Activated CD8-positive, alpha-beta memory T cell treated with anti-CD3 and anti-CD28 coated beads, Interleukin-2, amount 50 U/mL, for 4 hours (primary cell): ENCODE measurements around the gene GHRL.

Experiments
- DNase-seq: peaks from one replicate; pipeline ENCODE4 v3.0.0-alpha.2; 2020

The GHRL gene

DNA sequence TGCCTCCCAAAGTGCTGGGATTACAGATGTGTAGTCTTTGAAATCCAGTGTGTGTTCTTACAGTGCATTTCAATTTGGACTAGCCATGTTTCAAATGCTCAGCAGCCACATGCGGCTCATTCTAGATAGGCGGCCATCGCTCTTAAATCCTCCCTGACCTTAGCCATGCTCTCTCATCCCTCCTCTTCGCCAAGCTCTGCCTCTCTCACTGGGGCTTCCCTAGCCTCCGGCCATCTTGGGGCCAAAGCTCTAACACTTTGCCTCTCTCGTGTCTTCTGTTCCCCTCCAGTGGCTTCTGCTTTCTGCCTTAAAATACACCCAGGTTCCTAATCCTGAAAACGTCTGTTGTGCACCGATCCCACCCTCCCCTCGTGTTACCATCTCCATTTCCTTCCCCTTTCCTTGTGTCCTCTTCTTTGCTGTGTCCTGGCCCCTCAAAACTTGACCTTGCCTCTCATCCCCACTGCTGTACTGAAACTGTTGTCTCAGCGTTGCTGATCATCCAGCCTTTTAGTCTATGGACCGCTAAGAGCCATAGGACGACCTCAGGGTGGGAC lies 1.4 kb upstream of the GHRL start:
- DNase-seq: no peak

DNA sequence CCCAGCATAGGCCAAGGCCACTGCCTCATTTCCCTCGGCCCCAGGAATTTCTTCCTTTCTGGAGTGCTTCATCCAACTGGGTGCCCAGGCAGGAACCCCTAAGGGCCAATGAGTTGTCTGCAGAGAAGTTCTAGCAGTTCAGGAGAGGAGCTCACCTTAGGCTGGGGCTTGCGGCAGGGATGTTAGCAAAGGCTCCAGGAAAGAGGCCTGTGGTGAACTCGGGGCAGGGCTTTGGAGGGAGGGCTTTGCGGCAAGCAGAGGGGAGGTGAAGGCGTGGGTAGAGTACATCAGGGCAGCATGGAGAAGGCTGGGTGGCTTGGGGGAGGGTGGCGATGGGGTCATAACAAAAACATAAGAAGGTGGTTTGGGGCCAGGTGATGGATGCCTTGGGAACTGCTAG lies 1.1 kb downstream of the GHRL start:
- DNase-seq: no peak

DNA sequence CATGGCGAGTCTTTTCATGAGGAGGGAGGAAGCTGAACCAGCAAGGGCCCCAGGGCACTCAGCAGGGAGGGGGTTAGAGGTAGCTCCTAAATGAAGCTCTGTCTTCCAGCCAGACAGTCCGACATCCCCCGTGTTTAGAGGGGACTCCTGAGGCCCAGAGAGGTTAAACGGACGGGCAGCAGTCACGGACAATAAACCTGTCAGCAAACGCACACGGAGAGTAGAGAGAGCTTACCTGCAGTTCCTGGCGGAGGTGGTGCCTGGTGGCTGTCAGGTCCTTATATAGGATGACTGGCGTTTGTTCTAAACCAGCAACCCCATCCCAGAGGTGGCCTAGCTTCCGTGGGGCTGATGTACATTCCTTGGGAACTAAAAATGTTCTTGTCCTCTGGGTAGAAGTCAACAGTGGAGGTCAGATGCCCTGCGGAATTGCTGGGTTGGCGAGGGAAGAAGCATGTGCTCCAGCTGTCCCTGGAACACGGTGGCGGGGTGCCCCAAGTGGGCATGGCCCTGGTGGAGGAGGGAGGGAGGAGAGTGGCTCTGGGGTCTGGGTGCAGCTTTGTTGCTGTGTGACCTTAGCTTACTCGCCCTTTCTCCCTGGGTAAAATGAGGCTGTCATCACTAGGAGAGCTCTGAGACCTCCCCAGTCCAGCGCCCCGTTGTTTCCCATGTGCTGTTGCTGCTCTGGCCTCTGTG lies 2.1 kb downstream of the GHRL start:
- DNase-seq: no peak

DNA sequence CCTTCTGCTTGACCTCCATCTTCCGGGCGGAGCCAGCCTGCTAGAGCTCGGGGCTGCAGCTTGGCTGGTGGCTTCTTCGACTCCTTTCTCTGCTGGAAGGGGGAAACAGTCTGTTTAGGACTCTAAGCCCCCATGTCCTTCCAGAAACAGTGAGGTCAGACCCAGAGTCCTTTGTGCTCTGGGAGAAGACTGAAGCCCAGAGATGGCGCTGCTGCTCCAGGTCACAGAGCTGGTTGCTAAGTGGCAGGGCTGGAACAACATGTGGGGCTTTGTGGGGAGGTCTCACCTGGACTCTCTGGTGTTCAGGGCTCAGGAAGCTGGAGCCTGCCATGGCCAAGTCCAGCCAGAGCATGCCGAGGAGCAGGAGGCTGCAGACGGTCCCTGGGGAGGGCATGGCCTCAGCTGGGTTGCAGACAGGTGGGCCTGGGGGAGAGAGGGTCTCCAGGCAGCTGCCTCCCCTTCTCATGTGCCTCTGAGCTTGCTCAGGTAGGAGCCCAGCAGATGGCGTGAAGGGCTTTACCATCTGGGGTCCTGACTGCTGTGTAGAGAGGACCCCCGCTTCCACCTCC lies 2.9 kb downstream of the GHRL start:
- no peak for DNase-seq

DNA sequence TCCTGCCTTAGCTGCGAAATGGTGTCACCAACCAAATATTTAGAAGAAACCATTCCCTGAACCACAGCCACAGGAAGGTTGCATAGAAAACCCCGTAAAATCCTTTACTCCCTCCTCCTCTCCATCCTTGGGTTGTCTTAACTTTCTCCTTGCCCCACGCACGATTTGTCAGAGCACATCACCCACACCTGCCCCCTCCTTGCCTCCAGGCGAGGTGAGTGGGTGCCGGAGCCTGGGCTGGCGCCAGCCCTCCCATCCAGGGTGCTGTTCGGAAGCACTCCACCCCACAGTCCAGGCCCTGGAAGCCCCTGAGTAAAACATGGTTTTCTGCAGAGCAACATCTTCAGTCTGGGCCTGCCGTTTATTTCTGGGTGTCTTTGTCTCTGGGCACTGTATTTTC lies 3.7 kb downstream of the GHRL start:
- no peak for DNase-seq

DNA sequence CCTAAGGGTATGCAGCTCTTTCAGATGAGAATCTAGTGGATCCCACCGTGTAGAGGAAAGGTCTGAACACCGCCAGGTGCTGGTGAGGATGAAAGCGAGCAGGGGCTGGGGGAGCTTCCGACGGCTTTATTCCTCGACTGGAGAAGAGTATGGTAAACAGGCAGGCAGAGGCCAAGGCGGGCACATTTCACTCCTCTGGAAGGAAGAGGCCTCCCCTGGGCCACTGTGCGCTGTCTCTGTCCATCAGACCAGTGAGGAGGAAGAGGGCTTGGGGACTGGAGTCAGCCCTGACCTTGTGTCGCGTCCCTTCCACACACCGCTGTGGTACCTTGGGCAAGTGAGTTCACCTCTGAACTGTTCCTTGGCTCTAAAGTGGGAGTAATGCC lies 4.2 kb downstream of the GHRL start:
- no peak for DNase-seq

DNA sequence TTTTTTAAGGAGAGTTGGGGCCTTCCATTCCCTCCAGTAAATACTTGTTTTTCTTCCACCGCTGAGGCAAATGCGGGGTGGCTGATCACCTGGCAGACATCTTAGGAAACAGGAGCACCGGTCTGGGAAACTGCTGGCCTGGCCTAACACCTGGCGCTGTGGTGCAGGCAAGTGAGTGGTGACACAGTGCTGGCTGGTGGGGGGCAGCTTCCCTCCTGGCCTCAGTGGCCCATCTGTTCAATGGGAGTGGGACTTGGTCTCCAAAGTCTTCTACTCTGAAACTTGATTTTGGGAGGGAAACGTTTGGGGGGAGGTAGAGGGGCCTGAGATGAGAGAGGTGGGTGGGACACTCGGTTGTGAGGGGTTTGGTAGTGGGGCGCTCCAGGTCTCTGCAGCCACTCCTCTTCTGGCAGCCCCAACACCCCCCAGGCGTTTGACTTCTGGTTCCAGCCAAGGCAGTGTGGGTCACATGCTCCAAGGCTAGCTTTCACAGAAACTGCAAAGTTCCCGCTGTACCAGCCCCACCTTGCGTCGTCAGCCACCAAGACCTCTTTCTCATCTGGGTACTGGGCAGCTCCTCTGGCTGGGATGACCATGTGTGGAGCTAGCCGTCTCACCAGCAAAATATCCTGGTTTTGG lies 4.7 kb downstream of the GHRL start:
- DNase-seq: no peak

DNA sequence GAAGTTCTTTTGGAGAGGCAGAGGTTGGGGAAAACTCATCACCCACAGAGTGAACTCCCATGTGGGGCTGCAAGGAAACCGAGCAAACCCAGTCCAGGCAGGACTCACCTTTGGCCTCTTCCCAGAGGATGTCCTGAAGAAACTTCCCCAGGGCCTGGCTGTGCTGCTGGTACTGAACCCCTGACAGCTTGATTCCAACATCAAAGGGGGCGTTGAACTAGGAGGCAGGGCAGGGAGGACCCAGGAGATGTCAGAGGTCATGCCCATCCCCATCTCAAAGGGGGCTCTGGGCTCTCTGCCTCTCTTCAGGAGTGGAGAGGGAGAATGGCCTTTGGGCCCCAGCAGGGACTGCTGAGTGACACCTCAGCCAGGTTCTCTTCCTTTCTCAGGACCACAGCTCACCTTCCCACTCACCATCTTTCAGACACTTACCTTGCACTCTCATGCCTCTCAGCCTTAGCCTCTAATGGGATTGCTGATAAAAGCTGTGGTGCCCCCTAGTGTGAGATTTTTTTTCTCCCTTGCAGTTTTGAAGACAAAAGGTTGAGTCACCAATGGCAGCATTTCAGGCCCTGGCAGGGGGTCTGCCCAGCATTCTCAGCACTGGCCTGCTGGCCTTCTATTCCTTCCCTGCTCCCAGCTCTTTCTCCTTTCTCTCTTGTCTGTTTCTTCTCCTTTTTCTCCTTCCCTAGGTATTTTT lies 6.0 kb downstream of the GHRL start:
- no peak for DNase-seq

DNA sequence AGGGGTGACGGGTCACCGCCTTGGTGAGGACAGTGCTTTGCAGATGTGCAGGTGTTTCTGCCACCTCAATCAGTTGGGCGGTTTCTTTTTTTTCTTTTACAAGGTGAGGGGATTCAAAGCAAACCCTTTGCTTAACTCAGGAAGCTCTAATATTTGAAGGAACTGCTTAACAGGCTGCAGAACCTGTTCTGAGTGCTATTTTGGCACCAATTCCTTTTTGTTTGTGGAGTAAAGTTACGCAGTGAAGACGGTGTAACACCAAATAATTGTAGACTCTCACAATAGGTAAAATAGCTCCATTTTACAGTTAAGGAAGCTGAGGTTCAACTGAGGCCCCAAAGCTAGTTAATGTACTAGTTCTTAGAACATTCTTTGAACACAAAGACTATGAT lies 6.6 kb downstream of the GHRL start:
- DNase-seq: no peak

DNA sequence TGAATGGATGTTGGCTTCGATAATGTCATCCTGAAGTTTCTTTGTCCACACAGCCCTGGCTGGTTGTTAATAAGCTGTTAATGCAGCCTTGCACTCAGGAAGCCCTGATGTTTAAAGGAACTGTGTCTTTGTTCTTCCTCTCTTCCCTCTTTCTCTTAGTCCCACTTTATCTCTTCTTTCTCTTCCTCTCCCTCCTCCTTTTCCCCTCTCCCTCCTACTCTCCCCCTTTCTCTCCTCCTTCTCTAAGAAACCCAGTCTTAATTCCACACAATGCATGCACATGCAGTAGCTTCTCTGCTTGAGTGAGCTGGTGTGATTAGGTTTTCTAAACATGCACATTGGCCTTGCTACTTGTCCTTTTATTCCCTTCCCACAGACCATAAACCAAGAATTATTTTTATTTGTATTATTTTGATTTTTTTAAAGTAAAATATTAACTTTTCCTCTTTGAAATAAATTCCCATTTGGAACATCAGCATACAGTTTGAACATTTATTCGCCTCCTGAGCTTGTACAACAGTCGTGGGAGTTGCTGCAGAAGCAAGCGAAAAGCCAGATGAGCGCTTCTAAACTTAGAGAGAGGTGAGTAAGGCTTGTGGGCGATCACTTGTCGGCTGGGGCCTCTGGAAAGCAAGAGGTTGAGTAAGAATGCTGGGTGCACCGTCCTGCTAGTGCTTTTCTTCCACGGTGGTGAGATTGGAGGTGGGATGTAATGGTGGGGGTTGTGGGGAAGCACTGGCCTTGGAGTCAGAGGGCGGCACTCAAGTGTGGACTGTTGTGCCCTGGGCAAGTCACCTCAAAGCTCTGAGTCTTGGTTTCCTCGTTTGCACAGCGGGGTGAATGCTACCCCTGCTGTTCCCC lies 7.2 kb downstream of the GHRL start:
- no peak for DNase-seq

DNA sequence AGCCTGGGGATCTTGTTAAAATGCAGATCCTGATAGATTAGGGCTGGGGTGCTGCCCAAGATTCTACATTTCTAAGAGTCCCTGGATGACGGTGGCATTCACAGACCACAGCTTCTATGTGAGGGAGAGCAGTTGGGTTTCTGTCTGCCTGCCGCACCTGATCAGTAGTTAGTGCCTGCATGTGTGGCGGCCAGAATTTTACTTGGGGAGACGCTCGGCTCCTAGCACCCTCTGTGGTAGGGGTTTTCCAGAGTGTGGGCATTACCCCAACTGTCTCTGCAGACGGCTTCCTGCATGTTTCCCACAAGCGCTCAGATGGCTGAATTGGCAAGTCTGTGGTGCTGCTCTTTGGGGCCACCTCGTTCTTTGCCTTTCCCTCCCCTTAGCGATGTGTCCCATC lies 8.3 kb downstream of the GHRL start:
- DNase-seq: peak; percentile 30

DNA sequence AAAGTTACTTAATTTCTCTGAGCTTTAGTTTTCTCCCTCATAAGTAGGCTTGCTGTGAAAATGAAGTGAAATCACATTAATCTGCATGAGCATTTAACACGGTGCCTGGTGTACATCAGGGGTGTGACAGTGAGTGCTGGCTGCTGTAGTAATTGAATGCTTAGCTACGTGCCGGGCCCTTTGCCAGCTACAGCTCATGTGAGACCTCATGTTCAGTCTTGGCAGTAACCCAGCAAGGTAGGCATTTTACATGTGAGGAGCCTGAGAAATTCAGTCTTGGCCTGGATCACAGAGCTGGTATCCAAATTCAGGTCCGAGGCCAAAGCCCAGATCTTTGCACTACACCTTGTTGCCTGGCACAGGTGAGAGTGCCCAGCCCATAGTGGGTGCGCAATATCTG lies 9.1 kb downstream of the GHRL start:
- DNase-seq: no peak

DNA sequence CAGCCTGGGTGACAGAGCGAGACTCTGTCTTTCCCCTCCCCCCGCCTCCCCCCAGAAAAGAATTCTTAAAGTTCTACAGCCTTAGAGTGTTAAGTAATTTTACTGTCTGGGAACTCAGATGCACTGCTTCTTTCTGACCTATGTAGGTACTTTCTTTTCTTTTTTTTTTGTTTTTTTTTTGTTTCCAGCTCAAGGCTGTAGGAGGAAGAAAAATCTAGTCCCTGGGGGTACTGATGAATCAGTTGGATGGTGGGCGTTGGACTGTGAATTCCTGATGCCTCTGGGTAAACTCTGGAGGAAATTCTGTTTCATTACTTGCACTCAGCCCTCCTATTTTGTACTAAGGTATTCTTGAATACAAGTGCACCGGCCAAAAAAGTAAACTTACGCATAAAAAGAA lies 10.8 kb downstream of the GHRL start:
- no peak for DNase-seq

DNA sequence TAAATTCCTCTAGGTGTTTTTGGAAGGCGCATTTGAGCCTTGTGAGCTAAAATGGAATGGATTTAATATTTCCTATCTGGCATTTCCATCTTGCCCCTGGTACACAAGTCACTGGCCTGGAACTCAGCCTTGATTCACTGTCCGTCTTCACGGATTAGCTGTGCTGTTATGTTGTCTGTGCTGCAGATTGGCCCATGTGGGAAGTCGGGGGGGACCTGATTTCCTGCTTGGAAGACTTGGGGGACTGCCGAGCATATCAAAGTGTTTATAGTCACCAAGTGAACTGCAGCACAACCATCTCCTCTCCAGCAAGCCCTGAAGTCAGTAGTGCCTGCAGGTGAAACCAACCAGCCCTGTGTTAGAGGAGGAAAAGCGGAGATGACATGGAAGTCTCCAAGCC lies 12.2 kb downstream of the GHRL start:
- DNase-seq: no peak

DNA sequence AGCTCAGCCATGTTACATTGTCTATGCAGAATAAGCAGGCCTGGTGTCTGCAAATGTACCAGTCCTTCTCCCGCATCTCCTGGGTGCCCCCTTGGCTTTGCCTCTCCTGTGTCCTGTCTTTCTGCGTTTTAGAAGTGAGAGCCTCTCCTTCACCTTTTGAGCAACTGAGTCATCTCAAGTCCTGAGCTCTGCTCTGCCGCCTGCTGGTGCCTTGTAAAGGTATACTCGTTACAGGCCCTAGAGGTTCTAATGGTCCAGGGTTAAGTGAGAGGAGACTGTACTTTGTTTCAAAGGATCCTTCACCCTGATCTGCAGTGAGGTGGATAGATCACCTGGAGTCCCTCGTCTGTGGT lies 12.6 kb downstream of the GHRL start:
- no peak for DNase-seq

DNA sequence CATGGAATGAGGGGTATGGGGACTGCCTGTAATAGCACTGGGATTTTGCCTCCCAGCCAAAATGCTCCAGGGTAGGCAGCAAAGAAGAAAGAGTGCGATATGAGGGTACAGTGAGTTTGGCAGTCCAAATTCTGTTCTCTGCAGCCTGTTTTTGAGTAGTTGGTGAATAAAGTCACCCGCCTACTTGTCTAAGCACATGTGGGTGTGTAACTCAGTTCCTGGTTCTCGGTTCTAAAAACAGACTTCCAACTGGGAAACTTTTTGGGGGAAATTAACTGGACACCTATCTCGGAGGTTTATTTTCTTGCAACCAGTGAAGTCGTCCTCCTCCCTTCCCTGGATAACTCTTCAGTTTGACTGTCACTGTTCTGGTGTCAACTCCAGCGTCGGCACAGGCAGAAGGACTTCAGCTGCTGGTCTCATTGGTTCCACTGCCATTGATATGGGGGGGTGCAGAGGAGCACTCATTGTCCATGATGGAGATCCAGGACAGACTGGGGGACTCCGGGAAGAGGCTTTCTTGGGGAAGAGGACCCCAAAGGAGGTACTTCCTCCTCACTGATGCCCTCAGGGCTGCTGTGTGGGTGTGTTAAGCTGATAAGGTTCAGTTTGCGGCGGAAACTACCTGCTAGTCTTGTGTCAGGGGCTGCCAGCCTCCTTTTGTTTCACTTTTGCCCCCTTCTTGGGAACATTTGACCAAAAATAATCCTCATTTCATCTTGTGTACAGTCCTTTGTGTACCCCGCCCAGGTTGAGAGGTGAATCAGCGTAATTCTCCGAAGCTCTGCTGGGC lies 13.2 kb downstream of the GHRL start:
- no peak for DNase-seq

DNA sequence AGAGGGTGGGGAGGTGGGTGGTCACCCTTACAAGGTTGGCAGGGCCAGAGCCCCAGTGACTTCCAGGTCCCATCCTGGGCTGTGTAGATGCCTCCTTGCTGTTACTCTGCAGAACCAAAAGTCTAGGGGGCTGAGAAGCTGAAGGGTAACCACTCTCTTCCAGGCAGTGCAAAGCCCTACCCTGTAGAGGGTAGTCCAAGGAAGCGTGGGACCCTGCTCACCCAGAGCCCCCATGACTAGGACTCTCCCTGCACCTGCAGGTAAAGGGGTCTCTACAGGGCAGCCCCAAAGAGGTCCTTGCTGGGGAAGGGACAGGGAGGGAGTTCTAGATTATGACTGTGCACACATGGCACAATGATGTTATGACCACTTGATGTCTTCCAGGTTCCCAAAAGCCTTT lies 14.2 kb downstream of the GHRL start:
- no peak for DNase-seq

DNA sequence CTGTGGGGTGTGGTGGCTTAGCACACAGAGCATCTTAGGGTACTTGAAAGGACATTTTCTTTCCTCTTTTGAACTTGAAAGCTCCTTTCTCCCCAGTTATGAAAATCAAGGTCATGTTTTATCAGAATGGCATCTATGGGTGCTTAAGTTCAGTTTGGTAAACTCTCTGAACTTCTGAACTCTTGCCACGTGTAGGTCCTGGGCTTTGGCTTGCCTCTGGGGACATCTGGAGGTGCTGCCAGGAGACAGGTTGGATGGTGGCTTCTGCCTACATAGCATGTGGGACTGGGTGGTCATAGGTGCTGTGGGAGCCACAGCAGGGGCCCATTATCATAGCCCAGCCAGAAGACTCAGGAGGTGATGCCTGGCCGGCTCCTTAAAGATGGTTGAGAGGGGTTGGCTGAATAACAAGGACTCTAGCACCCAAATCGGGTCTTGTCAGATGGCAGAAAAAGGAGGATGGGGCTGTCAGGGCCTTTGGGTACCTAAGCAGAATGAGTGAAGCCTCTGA lies 15.6 kb downstream of the GHRL start:
- no peak for DNase-seq

DNA sequence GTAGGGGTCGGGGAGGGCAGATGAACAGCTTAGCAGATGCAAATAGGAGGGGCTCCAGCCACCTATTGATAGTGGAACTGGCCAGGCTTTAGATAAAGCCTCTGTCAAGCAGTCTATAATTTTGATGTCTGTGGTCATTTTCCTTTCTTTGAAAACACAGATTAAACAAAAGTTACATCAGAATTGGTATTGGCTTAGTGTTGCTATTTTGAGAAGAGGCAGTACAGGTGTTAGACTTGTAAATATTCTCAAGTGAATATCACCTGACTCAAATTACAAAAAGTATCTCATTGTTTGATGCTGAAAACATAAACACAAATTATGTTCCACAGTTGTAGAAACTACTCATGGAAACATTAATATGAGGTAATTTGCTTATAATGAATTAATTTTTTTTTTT lies 18.1 kb downstream of the GHRL start:
- DNase-seq: no peak

DNA sequence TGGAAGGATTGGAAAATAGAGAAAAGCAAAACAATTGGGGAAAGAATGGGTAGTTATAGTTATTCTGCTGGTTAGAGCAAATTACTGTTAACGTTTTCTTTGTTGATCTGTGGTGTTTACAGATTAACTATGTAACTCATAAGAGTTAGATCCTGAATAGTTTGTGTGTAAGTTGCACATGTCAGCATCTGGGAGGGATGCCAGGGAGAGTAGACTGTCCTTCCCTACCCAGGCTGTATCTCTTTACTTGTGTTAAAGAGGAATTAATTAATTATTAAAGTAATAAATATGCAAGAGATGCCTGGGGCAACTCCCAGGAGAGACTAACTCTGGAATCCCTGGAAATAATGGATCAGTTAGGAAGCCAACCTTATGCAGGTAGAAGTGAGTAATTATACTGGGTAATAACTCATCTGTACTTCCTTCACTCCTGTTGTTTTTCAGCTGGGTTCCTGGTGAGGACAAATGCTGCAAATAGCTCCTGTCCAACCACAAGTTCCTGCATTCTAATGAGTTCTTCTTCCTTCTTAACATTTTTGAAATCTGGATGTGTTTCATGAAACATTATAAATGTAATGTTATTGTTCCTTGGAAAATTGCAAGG lies 18.9 kb downstream of the GHRL start:
- no peak for DNase-seq

DNA sequence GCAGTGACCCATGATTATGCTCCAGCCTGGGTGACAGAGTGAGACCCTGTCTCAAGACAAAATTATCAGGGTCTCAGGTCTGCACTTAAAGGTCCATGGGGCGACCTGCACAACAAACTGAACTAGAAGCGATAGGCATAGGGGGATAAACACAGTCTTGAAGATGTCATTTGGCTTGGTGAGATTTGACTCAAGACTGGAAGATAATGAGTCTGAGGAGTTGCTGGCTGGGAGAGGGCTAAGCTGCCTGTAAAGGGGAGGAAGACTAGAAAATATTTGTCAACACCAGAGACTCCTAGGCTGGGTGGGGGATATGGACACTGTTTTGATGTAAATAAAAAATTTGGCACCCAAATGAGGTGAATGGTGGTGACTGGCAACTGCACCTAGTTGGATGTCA lies 19.8 kb downstream of the GHRL start:
- DNase-seq: no peak
